GM19438 (cell line): ENCODE measurements around the gene MAT2A.
"Not testable (repeated sequence)": the region's sequence is repeated elsewhere in the genome, so short reads cannot be mapped to it uniquely, and the experiment has no call there.

Source experiments
- ATAC-seq: cut with Tn5 transposase; IDR thresholded peaks from one replicate; pipeline ENCODE4 v1.9.1; 2021; ENCODE audit warnings: low read depth; ENCODE audit not compliant: unreplicated experiment

MAT2A gene

GRCh38 chr2:85577386-85578242, 38.6 kb downstream of the MAT2A start, which contains the start of gene VAMP8:
VAMP8 (plus strand) TSS chr2:85577586; CDS start chr2:85577647, 61 bp downstream.
- ATAC-seq, result peak; percentile 66

GRCh38 chr2:85578243-85579180, 39.5 kb downstream of the MAT2A start:
- no peak for ATAC-seq

DNA sequence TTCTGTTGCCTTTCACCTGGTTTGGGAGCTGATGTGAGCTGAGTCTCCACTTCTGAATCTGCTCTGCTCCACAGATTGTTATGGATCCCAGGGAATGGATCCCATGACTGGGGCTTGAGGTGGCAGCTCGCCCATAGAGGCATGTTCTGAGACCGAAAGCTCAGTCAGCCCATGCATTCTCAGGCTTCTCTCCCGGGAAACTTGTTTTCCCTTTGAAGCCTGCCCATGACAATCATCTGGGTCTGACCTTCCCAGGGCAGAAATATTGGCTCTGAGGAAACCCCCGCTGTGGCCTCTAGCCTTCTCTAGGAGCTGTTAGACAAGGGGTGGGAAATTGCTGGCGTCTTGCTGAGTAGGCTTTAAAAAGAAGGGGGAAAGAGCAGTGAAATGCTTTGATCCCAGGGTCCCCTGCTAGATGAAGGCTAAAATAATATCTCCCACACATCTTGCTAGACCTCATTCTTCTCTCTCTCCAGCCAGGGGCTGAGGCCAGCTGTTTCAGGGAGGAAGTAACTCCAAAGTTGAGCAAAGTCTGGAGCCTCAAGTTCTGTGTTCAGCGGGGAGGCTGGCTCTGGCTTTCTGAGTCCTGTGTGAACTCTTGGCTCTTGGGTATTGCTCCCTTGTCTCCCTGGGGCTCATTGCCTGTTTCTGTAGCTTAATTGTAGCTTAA, 40.4 kb downstream of the MAT2A start:
- ATAC-seq, result no peak

- ATAC-seq, result no peak
Observed at GRCh38 chr2:85580206-85580605, 41.2 kb downstream of the MAT2A start.

GRCh38 chr2:85582492-85582891, 43.5 kb downstream of the MAT2A start:
- no peak for ATAC-seq

DNA sequence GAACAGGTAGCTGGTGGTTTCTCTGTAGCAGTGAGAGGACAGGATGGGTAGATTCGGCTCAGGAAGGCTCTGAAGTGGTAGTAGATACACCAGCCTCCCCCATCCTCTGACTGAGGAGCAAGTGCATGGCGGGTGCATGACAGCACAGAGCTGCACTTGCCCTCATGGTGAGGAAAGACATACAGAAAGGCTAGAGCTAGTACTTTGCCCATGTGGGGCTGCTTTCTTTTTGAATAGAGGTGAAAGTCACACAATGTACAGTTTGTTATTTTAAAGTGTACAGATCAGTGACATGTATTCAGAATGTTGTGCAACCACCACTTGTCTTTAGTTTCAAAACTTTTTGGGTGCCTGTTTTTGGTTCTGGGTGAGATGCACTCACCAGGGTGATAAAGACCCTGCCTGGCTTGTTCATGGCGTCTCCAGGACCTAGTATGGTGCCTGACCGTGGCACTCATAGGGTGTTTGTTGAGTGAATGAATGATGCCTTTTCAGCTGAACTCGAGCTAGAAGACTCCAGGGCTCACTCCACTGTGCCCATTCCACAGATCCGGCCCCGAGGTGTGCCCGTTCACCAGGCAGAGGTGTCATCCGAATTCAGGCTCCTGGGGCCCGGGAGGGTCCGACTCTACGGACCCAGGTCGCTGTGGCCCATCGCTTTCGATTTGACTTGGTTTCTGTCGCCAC, 44.8 kb downstream of the MAT2A start:
- ATAC-seq, result no peak

DNA sequence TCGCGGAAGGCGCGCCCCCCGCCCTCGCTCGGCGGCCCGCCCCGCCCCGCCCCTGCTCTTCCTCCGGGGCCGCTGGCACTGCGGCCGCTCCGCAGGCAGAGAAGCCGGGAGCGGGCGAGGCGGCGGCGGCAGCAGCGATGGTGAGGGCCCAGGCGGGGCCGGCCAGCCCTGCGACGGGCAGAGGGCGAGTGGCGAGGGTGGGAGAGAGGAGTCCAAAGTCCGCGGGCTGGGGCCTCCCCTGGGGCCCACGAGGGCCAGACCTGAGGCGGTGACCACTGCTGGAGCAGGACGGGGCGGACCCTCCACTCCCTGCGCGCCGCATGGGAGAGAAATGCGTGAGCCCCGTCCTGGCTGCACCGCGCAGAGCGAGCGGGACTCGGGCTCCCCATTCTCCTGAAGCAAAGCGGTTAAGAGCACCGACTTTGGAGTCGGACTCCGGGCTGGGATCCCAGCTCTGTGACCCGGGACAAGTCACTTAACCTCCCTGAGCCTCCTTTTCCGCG, 45.4 kb downstream of the MAT2A start, which contains the start of gene VAMP5:
Gene VAMP5 (plus strand): TSS at position 78 of the 503 bp plus-strand sequence. CDS start 60 bp downstream, at position 138.
- no peak for ATAC-seq

DNA sequence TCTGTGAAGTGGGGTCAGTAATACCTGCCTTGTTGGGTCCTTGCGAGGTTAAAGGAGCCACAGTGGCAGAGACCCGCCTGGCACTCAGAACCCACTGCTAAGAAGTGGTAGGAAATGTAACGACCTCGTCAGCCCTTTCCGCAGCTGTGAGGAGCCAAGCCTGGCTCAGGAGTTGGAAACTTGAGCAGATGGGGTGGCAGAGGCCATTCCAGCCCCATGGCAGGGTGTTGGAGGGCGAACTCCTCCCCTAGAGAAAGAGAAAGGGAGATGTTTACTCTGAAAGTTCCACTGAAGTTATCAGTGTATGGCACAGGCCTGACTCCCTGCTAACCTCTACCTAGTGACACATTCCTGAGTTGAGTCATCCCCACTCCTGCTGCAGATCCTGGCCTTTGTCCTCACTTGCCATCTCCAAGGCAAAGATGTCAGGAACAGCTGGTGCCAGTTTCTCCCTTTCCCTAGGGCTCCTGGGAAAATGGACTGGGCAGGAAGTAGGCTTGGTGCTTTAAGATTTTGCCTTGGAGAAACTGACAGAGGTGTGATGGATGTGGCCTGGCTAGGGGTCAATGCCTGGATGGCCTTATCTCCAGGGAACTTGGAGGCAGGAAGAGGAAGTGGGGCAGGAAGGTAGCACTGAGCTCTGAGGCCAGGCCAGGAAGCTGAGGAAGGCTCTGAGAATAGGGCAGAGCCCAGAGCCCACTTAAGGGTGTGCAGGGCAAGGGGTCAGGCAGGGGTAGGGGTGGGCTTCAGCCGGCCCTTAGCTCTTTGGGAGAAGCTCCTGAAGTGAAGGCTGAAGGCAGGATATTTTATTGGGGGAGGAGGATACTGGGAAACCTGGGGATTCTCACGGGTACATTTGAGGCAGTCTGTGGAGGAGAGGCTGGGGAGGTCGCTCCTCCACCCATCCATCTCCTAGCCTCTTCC, 46.2 kb downstream of the MAT2A start:
- ATAC-seq, result no peak

- no peak for ATAC-seq
Observed at GRCh38 chr2:85585781-85586105, 46.8 kb downstream of the MAT2A start.

- ATAC-seq, result no peak
Observed at GRCh38 chr2:85588236-85588635, 49.3 kb downstream of the MAT2A start.

DNA sequence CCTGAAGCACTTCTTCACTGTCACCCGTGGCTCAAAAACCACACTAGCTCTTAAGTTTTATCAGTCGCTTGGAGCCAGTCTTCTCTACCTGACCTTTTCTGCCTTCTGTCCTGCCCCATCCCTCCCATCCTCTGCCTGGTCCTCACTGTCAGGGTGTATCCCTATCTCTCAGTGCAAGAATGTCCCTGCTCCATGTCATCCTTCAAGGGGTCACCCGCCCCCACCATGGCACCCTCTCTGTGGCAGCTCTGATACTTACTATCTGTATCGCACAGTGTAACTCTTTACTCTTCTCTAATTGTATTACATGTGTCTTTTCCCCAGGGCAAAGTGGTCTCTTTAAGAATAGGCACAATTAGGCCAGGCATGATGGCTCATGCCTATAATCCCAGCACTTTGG, 49.7 kb downstream of the MAT2A start:
- no peak for ATAC-seq

DNA sequence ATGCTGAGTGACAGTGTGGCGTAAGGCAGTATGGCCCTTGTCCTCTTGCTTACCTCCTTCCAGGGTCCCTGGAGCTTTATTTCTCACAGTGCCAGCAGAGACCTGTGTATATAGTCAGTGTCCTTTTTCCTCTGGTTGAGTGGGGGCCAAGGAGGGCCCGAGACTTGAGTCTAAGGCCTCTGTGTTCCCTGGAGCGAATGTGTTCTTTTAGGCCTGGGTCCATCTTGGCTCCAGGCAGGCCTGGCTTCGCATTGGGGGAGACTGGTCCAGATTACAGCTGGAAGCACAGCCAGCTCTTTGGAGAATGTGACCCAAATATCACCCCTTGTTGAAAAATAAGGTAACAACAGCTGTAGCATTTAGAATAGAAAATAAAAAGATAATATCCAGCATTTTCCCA, 50.2 kb downstream of the MAT2A start:
- no peak for ATAC-seq

DNA sequence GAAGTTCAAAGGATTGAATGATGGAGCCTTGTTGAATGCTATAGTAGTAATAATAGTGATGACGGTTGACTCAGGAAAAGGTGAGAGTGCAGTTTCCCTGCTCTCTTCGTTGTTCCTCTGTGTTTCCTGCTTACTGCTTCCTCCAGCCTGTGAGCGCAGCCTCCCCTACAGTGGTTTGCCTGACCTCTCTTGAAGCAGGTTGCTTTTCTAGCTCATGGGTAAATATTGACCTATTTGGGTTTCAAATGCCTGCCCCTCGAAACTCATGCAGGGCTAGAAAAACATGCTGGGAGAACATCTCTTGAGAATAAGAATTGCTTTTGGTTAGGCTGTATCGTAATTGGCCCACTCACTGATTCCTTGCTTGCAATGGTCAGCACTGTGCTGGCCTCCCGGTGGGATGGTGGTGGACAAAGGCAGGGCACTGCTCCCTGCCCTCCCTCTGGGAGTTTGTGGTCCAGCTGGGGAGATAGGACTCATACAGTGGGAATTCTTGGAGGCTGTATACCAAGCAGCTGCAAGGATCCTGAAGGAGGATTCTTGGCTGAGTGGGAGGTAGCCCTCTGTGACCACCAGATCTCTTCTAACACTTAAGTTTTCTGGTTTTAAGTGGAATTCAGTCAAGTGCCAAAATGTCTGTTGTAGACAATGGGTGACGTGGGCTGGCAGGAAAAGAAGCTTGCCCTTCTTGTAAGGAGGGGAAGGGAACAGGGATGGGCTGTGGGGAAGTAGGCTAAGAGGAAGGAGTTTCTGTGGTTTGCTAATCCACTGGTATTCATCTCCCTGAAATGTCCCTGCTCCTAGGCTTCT, 51.2 kb downstream of the MAT2A start:
- no peak for ATAC-seq

- no peak for ATAC-seq
Observed at GRCh38 chr2:85590950-85591349, 52.0 kb downstream of the MAT2A start.

- no peak for ATAC-seq
Observed at GRCh38 chr2:85591563-85591962, 52.6 kb downstream of the MAT2A start.

DNA sequence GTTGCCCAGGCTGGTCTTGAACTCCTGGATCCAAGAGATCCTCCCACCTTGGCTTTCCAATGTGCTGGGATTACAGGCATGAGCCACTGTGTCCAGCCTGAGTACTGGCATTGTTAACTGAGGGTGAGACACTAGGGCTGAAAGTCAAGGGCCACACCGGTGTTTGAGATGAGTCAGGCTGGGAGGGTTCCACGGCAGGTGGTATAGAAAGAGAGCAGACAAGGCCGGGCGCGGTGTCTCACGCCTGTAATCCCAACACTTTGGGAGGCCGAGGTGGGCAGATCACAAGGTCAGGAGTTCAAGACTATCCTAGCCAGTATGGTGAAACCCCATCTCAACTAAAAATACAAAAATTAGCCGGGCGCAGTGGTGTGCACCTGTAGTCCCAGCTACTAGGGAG, 53.3 kb downstream of the MAT2A start:
- ATAC-seq, result not testable (repeated sequence)

GRCh38 chr2:85593023-85593422, 54.1 kb downstream of the MAT2A start:
- no peak for ATAC-seq
